Skeletal muscle tissue (tissue), 4 donors: ENCODE measurements around the gene CCDC144A. TPM values are rescaled to one million over a fixed set of nuclear protein-coding genes. Genes with fewer than 3 reads are reported as not detected.
"Not testable (repeated sequence)": the region's sequence is repeated elsewhere in the genome, so short reads cannot be mapped to it uniquely, and the experiment has no call there.

ENCODE experiments used
- H3K27ac ChIP-seq: one replicate; pipeline ENCODE4 v1.7.0; 2013; ENCODE audit warnings: mild to moderate bottlenecking, low read depth, low read length, inconsistent platforms
- H3K27me3 ChIP-seq, 3 donors: one replicate each; pipeline ENCODE4 v1.7.0; 2013; ENCODE audit warnings: low read length in 3 of 3; ENCODE audit not compliant: control insufficient read depth in 3 of 3, insufficient read depth in 3 of 3
- H3K36me3 ChIP-seq, 3 donors: one replicate each; pipeline ENCODE4 v1.7.0; 2013; ENCODE audit warnings: low read length in 3 of 3; ENCODE audit not compliant: control insufficient read depth in 3 of 3, insufficient read depth in 3 of 3
- H3K4me1 ChIP-seq, 3 donors: one replicate each; pipeline ENCODE4 v1.7.0; 2013; ENCODE audit warnings: low read length in 3 of 3, mild to moderate bottlenecking in 3 of 3; ENCODE audit not compliant: control insufficient read depth in 3 of 3, insufficient read depth in 3 of 3
- H3K4me3 ChIP-seq, 3 donors: one replicate each; pipeline ENCODE4 v1.7.0; 2013; ENCODE audit warnings: low read length in 3 of 3
- H3K9ac ChIP-seq, 3 donors: one replicate each; pipeline ENCODE4 v1.7.0; 2013; ENCODE audit warnings: low read length in 3 of 3, mild to moderate bottlenecking in 3 of 3, moderate library complexity in 2 of 3, low read depth in 1 of 3
- H3K9me3 ChIP-seq, 3 donors: one replicate each; pipeline ENCODE4 v1.7.0; 2013; ENCODE audit warnings: low read length in 3 of 3; ENCODE audit not compliant: control insufficient read depth in 3 of 3
- total RNA-seq: library from RNA; depleted of rRNA; stranded (reverse); fragments of >200 nt; gene quantifications from one replicate; pipeline ENCODE4 v1.2.3, GENCODE V29; 2014
- donor health status: Osteomylitis.

Gene CCDC144A
- total RNA-seq, result 8.9 TPM

GRCh38 chr17:16689731-16690281 lies at the start of gene CCDC144A:
Gene CCDC144A, plus strand, starts transcription at chr17:16690241. Its CDS starts 160 bp downstream, at chr17:16690401.
- H3K27ac ChIP-seq, H3K9ac ChIP-seq, H3K9me3 ChIP-seq, H3K27me3 ChIP-seq, H3K4me3 ChIP-seq, H3K36me3 ChIP-seq, H3K4me1 ChIP-seq: not testable (repeated sequence)

GRCh38 chr17:16649585-16649984 lies 40.5 kb upstream of the CCDC144A start:
- Histone ChIP-seq H3K36me3 (peaks cover 0 to 7% (median 0%) of the 10 kb centered on the region in 3 donors), H3K27me3 (no peaks in the 10 kb centered on the region), H3K9ac (no peak overlapping the region), H3K4me1 (peaks cover 5 to 11% (median 7%) of the 10 kb centered on the region in 3 donors), H3K4me3 (no peak overlapping the region), H3K27ac (no peak overlapping the region), H3K9me3 (no peaks in the 10 kb centered on the region)

DNA sequence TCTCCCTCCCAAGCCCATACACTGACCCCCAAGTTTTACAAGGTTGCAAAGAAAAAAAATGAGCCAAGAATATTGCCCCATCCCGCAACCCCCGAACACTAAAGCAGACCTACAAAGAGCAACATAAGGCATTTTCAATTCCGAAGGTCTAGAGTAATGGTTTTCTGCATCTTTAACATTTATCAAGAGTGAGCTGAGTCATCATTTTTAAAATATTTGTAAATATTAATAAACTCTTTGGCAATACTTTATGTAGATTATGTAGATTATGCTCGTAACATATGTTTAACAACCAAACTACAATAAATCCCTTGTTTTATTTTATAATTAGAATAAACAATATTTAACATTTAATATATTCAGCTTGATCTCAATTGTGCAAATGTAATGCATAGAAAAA lies 37.8 kb upstream of the CCDC144A start:
- Histone ChIP-seq H3K27me3 (no peaks in the 10 kb centered on the region), H3K9me3 (no peaks in the 10 kb centered on the region), H3K27ac (no peak overlapping the region), H3K4me1 (peaks cover 5 to 11% (median 7%) of the 10 kb centered on the region in 3 donors), H3K9ac (peak overlapping the region in 1 of 3 donors; percentile 75), H3K36me3 (peaks cover 0 to 1% (median 0%) of the 10 kb centered on the region in 3 donors), H3K4me3 (peak overlapping the region in 1 of 3 donors; percentile 87)

DNA sequence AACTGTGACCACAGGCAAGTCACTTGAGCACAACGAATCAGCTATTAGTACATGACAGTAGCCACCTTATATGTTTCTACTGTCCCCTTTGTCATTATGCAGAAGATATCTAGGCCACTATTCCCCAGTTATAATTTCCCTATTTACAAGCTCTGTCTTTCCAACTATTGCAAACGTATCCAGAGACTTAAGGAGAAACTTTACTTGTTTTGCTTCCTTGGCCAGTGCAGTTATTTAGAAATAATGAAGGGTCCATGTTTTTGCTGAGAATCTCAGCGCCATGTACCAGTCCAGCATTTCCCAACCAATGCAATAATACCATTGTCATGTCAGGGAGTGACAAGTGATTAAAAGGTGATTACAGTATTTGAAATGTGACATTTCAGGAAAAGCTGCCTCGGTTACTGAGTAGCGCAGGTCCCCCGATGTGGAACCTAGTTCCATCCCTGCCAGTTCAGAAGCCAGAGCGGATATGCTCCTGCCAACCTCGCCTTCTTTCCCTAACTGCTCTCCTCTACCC lies 37.1 kb upstream of the CCDC144A start:
- H3K4me1 ChIP-seq, result peaks cover 5 to 11% (median 7%) of the 10 kb centered on the region in 3 donors
- H3K4me3 ChIP-seq, result peak overlapping the region; percentile 77 to 87 (median 85)
- no peaks in the 10 kb centered on the region for H3K36me3 ChIP-seq
- H3K9ac ChIP-seq, result peak overlapping the region; percentile 75 to 90 (median 85)
- H3K27ac ChIP-seq, result peak overlapping the region; percentile 86
- H3K9me3 ChIP-seq, result no peaks in the 10 kb centered on the region
- H3K27me3 ChIP-seq, result no peaks in the 10 kb centered on the region

DNA sequence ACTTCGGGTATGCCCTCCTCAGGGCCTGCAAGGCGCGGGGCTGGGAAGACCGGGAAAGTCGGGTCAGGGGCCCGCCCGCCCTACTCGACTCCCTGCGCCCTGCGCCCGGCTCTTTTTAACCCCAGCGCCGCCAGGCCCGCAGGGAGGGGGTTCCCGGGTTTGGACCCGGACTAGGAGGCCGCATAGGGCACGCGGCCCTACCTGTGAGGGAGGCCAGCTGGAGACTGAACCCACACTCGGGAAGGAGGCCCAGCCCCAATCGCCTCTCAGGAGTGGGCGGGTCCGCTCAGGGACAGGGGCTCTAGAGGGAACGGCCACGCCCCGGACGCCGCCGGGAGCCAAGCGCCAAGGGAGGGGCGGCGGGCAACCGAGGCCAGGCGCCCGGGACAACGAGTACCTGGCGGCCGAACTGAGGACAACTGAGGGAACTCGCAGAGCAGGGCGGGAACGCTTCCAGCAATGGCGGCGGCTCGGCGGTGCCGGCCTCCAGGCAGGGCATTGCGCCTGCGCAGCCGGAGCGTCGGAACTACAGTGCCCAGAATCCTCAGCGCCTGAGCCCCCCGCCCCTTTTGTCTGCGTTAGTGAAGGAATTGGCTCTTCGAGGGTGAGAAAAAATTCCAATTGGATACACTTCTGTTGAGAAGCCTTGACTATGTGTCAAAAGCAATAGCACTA lies 36.5 kb upstream of the CCDC144A start, which contains the start of gene ZNF624:
Gene ZNF624, minus strand, starts transcription at position 484 of the 675 bp plus-strand sequence.
- Histone ChIP-seq H3K4me3 (peak within 1 kb of the TSS; percentile 77 to 87 (median 85)), H3K27ac (peak within 1 kb of the TSS; percentile 86), H3K4me1 (peaks cover 5 to 11% (median 7%) of the 10 kb centered on the region in 3 donors), H3K36me3 (no peaks in the 10 kb centered on the region), H3K27me3 (no peaks in the 10 kb centered on the region), H3K9ac (peak within 1 kb of the TSS; percentile 75 to 90 (median 85)), H3K9me3 (no peaks in the 10 kb centered on the region)

DNA sequence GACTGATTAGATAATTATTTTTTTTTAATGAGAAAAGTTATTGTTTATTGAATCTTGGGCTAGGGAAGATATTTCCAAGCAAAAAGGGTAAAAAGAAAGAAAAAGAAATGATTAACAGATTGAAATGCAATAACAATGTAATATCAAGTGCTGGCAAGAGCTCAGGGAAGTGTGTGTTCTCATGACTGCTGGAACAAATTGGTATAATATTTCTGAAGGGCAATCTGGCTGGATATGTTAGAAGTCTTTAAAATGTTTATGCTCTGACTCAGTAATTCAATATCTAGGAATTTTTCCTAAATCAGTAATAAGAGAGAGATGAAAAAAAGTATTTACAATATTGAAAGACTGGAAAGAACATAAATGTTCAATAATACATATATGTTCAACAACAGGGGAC lies 28.8 kb upstream of the CCDC144A start:
- no peak overlapping the region for H3K9ac ChIP-seq
- H3K36me3 ChIP-seq, result no peaks in the 10 kb centered on the region
- peaks cover 0 to 3% (median 0%) of the 10 kb centered on the region in 3 donors for H3K27me3 ChIP-seq
- H3K9me3 ChIP-seq, result no peaks in the 10 kb centered on the region
- H3K4me3 ChIP-seq, result no peak overlapping the region
- no peak overlapping the region for H3K27ac ChIP-seq
- no peaks in the 10 kb centered on the region for H3K4me1 ChIP-seq

- Histone ChIP-seq H3K9ac (no peak overlapping the region), H3K9me3 (no peaks in the 10 kb centered on the region), H3K36me3 (no peaks in the 10 kb centered on the region), H3K4me1 (peaks cover 0 to 4% (median 4%) of the 10 kb centered on the region in 3 donors), H3K4me3 (no peak overlapping the region), H3K27me3 (peaks cover 3 to 6% (median 5%) of the 10 kb centered on the region in 3 donors), H3K27ac (no peak overlapping the region)
Measured at GRCh38 chr17:16662936-16663335, 27.1 kb upstream of the CCDC144A start.

GRCh38 chr17:16666553-16666906 lies 23.5 kb upstream of the CCDC144A start:
- H3K36me3 ChIP-seq, H3K27me3 ChIP-seq, H3K27ac ChIP-seq, H3K4me1 ChIP-seq, H3K9me3 ChIP-seq, H3K4me3 ChIP-seq, H3K9ac ChIP-seq: not testable (repeated sequence)

GRCh38 chr17:16666907-16667636 lies 23.0 kb upstream of the CCDC144A start:
- not testable (repeated sequence) for H3K27me3 ChIP-seq, H3K4me1 ChIP-seq, H3K9me3 ChIP-seq

More at GRCh38 chr17:16666907-16667636, 23.0 kb upstream of the CCDC144A start:
- peak overlapping the region; percentile 27 to 64 (median 43) for H3K4me3 ChIP-seq
- not testable (repeated sequence) for H3K9ac ChIP-seq, H3K27ac ChIP-seq, H3K36me3 ChIP-seq
